WI38 (cell line): ENCODE data around the gene PROC.

Experiments
- H3K4me3 ChIP-seq: 2 replicates; pipeline ENCODE4 v1.5.1; 2011; ENCODE audit warnings: low read depth, mild to moderate bottlenecking, control low read depth, low read length
- TF ChIP-seq, protein P1 (sequence below): IDR thresholded peaks from 2 replicates; pipeline ENCODE4 v1.5.1; 2012; ENCODE audit warnings: low read depth, mild to moderate bottlenecking, control low read depth, low read length

The PROC gene

DNA sequence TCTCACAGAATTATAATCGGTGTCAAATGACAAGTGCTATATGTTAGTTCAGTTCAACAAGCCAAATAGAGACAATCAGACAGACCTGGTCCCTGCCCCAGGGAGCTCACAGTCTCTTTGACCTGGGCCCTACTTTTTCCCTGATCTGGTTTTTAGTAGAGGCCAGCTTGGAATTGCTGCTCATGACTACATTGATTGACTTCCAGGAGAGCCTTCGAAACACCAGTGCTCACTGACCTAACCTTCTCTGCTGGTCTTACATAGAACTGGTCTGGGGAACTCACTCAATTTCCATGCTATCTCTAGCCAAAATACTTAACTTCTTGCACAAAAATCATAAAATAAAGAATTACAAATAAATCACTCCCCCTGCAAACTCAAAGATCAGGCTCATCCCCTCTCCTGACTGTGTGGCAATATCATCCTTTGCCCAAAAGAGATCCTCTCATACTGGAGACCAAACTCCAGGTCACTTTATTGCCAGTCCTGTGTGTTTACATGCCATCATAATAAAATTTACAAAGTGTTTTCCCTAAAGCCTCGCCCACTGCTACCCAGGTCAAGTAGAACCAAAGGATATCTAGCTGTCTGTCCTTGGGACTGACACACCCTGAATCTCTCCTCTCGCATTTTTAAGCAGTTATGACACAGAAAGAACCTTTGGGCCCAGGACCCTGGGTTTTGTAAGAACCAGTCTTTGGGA is 53.2 kb downstream of the PROC start:
- H3K4me3 ChIP-seq = no peak overlapping the region
- TF ChIP-seq, protein P1, sequence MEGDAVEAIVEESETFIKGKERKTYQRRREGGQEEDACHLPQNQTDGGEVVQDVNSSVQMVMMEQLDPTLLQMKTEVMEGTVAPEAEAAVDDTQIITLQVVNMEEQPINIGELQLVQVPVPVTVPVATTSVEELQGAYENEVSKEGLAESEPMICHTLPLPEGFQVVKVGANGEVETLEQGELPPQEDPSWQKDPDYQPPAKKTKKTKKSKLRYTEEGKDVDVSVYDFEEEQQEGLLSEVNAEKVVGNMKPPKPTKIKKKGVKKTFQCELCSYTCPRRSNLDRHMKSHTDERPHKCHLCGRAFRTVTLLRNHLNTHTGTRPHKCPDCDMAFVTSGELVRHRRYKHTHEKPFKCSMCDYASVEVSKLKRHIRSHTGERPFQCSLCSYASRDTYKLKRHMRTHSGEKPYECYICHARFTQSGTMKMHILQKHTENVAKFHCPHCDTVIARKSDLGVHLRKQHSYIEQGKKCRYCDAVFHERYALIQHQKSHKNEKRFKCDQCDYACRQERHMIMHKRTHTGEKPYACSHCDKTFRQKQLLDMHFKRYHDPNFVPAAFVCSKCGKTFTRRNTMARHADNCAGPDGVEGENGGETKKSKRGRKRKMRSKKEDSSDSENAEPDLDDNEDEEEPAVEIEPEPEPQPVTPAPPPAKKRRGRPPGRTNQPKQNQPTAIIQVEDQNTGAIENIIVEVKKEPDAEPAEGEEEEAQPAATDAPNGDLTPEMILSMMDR = no peak

DNA sequence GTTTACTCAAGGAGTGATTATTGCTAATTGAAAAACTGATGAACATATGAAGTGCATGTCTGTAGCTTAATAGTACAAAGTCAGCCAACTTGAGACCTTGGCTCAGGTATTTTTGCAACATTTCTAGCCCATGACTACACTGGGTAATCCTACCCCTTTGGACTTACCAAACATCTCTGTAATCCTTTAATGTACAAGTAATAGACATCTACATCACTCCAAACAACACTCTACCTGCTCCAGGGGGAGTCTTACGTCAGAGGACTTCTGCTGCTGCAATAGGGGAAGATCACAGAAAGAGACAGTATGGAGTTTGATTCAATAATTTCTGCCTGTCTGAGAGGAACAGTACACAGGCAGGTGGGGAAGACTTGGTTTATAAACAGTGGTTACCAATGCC is 54.0 kb downstream of the PROC start:
- no peak overlapping the region for H3K4me3 ChIP-seq
- TF ChIP-seq, protein P1 = no peak

DNA sequence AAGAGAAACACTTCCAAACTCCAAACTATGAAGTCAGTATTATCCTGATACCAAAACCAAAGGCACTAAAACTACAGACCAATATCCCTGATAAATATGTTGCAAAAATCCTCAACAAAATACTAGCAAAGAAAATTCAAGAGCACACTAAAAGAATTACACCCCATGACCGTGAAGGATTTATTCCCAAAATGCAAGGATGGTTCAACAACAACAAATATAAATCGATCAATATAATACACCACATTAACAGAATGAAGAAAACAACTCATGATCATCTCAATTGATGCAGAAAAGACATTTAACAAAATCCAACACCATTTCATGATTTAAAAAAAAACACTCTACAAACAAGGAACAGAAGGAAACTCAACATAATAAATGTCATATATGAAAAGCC is 57.6 kb downstream of the PROC start:
- TF ChIP-seq, protein P1 = no peak
- no peak overlapping the region for H3K4me3 ChIP-seq
